BLaER1 (cell line): Measurements from ENCODE around the gene GALNT16.
"Not testable (repeated sequence)": the region's sequence is repeated elsewhere in the genome, so short reads cannot be mapped to it uniquely, and the experiment has no call there.

Source experiments
- H3K27ac ChIP-seq: shearing (Covaris generic); formaldehyde crosslinking; 2 replicates; pipeline ENCODE4 v1.8.1; 2022
- H3K27me3 ChIP-seq: shearing (Covaris generic); formaldehyde crosslinking; 2 replicates; pipeline ENCODE4 v1.8.1; 2022
- H3K36me3 ChIP-seq: shearing (Covaris generic); formaldehyde crosslinking; 2 replicates; pipeline ENCODE4 v1.8.1; 2022
- H3K4me1 ChIP-seq: shearing (Covaris generic); formaldehyde crosslinking; 2 replicates; pipeline ENCODE4 v1.8.1; 2022
- H3K4me2 ChIP-seq: shearing (Covaris generic); formaldehyde crosslinking; 2 replicates; pipeline ENCODE4 v1.8.1; 2022
- H3K4me3 ChIP-seq: shearing (Covaris generic); formaldehyde crosslinking; 2 replicates; pipeline ENCODE4 v1.8.1; 2022
- H3K9ac ChIP-seq: shearing (Covaris generic); formaldehyde crosslinking; 2 replicates; pipeline ENCODE4 v1.8.1; 2022
- H3K9me3 ChIP-seq: shearing (Covaris generic); formaldehyde crosslinking; 2 replicates; pipeline ENCODE4 v1.8.1; 2022
- H4K20me1 ChIP-seq: shearing (Covaris generic); formaldehyde crosslinking; 2 replicates; pipeline ENCODE4 v1.8.1; 2022
- Cebpa-rat ChIP-seq: shearing (Covaris generic); IDR thresholded peaks from 2 replicates; pipeline ENCODE4 v1.8.1; 2022

GALNT16 gene

DNA sequence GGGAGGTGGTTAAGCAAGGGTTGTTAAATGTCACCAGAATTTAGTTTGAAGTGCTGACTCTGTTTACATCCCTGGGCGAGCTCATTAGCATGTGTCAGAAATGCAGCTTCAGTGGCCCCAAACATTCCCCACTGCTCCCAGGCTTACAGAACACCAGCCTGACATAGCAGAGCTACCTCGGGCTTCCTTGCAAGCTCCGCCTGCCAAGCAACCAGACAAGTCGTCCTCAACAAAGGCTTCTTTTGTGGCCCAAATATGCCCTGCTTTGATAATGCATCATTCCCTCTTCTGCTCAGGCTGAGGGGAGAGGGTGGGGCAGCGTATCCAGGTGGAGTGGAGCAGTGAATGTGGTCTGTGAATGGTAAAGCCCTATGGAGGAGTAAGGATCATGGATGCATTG, 110.1 kb downstream of the GALNT16 start:
- H3K27ac ChIP-seq, result no peak overlapping the region
- no peaks in the 10 kb centered on the region for H3K4me1 ChIP-seq
- H3K9me3 ChIP-seq, result 0 out of 2 replicates have a peak, but pooled peaks cover 2% of the 10 kb centered on the region
- H3K36me3 ChIP-seq, result peaks cover 37% of the 10 kb centered on the region
- no peak overlapping the region for H3K4me3 ChIP-seq
- H3K9ac ChIP-seq, result no peak overlapping the region
- H4K20me1 ChIP-seq, result no peaks in the 10 kb centered on the region
- TF ChIP-seq Cebpa-rat, result no peak
- no peak overlapping the region for H3K4me2 ChIP-seq
- no peaks in the 10 kb centered on the region for H3K27me3 ChIP-seq

DNA sequence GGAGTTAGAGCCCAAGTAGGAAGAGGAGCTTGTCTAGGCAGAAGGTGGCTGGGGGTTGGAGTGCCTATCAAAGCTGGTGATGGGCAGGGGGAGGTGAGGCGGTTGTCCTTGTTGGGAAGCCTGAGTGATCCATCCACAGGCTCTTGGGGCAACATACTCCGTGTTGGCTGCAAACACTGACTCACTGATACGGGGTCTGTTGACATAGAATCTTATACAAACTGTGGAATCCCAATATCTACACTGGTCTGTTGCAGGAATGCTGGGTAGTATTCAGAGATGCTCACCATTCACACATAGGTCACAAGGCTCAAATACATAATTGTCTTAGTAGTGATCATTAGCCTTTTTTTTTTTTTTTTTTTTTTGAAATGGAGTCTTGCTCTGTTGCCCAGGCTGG, 112.2 kb downstream of the GALNT16 start:
- no peak for TF ChIP-seq Cebpa-rat
- H4K20me1 ChIP-seq, result peaks cover 6% of the 10 kb centered on the region; the same call in 1 of the 2 replicates
- H3K27me3 ChIP-seq, result no peaks in the 10 kb centered on the region
- H3K9me3 ChIP-seq, result peaks cover 23% of the 10 kb centered on the region
- peaks cover 58% of the 10 kb centered on the region for H3K36me3 ChIP-seq
- no peak overlapping the region for H3K4me2 ChIP-seq
- H3K9ac ChIP-seq, result no peak overlapping the region
- no peak overlapping the region for H3K27ac ChIP-seq
- no peak overlapping the region for H3K4me3 ChIP-seq
- no peaks in the 10 kb centered on the region for H3K4me1 ChIP-seq

DNA sequence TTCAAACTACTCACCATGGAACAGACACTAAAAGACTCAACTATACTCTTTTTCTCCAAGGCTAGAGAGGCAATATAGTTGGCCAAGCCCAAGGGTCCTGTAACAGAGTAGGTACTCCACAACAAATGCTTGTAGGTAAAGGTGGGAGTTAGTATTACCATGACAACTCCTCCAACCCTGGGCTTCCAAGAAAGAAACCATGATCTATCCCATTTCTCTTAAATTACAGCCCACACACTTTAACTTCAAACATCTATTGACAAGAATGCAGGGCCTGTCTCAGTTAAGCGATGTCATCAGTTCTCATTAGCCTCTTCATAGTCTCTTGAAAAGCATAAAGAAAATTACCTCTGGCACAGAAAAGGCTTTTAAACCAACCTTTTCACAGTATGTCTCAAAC, 113.1 kb downstream of the GALNT16 start:
- no peaks in the 10 kb centered on the region for H3K4me1 ChIP-seq
- peaks cover 23% of the 10 kb centered on the region for H3K9me3 ChIP-seq
- H3K4me3 ChIP-seq, result no peak overlapping the region
- peaks cover 15% of the 10 kb centered on the region; the same call in 1 of the 2 replicates for H4K20me1 ChIP-seq
- no peak overlapping the region for H3K27ac ChIP-seq
- peaks cover 67% of the 10 kb centered on the region for H3K36me3 ChIP-seq
- H3K27me3 ChIP-seq, result no peaks in the 10 kb centered on the region
- no peak overlapping the region for H3K4me2 ChIP-seq
- no peak for TF ChIP-seq Cebpa-rat
- H3K9ac ChIP-seq, result no peak overlapping the region

DNA sequence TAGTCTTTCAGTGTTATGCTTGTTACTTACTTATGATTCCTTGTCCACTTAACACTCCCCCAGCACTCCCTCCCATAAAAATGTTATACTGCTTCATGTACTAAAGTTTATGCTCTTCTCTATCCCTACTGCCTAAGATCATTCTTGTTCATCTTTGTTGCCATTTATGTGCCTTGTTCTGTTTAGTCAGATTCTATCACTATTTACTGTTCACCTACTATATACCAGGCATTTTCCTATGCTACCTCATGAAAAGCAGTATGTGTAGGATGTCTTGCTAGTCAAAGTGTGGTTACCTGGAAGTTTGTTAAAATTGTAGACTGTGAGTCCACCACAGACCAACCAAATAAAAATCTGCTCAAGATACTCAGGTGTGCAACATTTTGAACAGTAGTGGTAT, 114.3 kb downstream of the GALNT16 start:
- H3K4me1 ChIP-seq, result no peaks in the 10 kb centered on the region
- H3K9ac ChIP-seq, result no peak overlapping the region
- H3K27me3 ChIP-seq, result no peaks in the 10 kb centered on the region
- H3K4me3 ChIP-seq, result no peak overlapping the region
- peaks cover 79% of the 10 kb centered on the region for H3K36me3 ChIP-seq
- H3K9me3 ChIP-seq, result peaks cover 23% of the 10 kb centered on the region
- no peak for TF ChIP-seq Cebpa-rat
- H4K20me1 ChIP-seq, result peaks cover 25% of the 10 kb centered on the region; the same call in 1 of the 2 replicates
- H3K4me2 ChIP-seq, result no peak overlapping the region
- H3K27ac ChIP-seq, result no peak overlapping the region

DNA sequence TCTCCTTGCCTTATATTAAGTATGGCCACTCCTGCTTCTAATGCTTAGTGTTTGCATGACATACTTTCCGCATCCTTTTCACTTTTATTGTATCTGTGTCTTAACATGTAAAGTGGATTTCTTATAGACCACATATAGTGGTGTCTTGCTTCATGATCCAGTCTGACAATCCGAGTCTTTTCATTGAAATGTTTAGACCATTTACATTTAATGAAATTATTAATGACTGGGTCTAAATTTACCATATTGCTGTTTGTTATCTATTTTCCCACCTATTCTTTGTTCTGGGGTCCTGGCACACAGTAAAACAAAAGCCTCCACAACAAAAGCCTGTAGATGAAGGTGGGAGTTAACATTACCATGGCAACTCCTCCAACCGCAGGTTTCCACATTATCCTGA, 115.2 kb downstream of the GALNT16 start:
- H3K9me3 ChIP-seq, result peaks cover 23% of the 10 kb centered on the region
- H4K20me1 ChIP-seq, result peaks cover 34% of the 10 kb centered on the region
- H3K4me3 ChIP-seq, result no peak overlapping the region
- H3K9ac ChIP-seq, result no peak overlapping the region
- H3K4me1 ChIP-seq, result no peaks in the 10 kb centered on the region
- no peaks in the 10 kb centered on the region for H3K27me3 ChIP-seq
- no peak for TF ChIP-seq Cebpa-rat
- no peak overlapping the region for H3K4me2 ChIP-seq
- no peak overlapping the region for H3K27ac ChIP-seq
- peaks cover 81% of the 10 kb centered on the region for H3K36me3 ChIP-seq

DNA sequence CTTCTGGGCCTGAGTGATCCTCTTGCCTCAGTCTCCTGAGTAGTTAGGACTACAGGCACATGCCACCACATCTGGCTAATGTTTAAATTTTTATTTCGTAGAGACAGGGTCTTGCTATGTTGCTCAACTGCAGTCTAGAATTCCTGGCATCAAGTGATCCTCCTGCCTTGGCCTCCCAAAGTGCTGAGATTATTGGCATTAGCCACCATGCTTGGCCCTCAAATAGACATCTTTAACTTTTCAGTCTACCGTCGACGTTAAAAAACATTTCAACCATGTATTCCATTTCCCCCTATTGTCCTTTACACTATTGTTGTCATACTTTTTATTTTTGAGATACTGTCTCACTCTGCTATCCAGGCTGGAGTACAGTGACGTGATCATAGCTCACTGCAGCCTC, 115.8 kb downstream of the GALNT16 start:
- TF ChIP-seq Cebpa-rat, result no peak

DNA sequence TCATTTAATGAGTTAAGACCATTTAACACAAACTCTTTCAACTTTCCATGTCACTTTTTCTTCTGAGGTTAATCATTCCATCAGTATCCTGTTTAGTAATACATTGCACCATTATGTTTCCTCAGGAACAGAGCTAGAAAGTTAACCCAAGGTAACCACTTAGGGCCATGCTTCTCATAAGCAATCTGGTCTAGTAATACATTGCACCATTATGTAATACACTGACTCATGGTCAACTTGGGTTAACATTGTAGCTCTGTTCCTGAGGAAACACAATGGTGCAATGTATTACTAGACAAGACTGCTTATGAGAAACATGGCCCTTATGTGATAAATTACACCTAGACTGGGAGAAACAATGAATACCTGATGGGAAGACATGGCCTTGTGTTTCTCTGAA, 116.5 kb downstream of the GALNT16 start:
- no peaks in the 10 kb centered on the region for H3K27me3 ChIP-seq
- no peak overlapping the region for H3K9ac ChIP-seq
- peaks cover 47% of the 10 kb centered on the region for H4K20me1 ChIP-seq
- H3K36me3 ChIP-seq, result peaks cover 94% of the 10 kb centered on the region
- peaks cover 23% of the 10 kb centered on the region for H3K9me3 ChIP-seq
- no peak overlapping the region for H3K4me2 ChIP-seq
- TF ChIP-seq Cebpa-rat, result no peak
- no peak overlapping the region for H3K4me3 ChIP-seq
- no peaks in the 10 kb centered on the region for H3K4me1 ChIP-seq
- no peak overlapping the region for H3K27ac ChIP-seq

More for the DNA sequence above, 115.8 kb downstream of the GALNT16 start:
- Histone ChIP-seq H3K27me3 (no peaks in the 10 kb centered on the region), H3K36me3 (peaks cover 86% of the 10 kb centered on the region), H4K20me1 (peaks cover 40% of the 10 kb centered on the region), H3K9me3 (peaks cover 23% of the 10 kb centered on the region), H3K27ac (no peak overlapping the region), H3K9ac (no peak overlapping the region), H3K4me3 (no peak overlapping the region), H3K4me1 (no peaks in the 10 kb centered on the region), H3K4me2 (no peak overlapping the region)

DNA sequence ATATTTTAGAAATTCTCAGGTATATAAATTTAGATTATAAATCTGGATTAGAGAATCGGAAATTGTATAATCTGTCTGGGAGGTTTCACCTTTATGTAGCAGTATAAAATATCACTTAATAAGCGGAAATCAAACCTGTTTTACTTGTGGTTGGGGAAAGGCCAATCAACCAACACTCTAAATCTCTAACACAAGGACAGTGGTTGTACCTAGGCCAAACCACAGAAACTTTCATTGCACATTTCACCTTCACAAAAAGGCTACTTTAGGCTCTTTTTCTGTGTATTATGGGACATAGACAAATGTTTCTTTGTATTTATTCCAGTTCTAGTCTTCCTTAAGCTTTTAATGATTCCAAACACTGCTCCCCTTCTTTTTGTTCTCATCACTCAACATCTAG, 118.3 kb downstream of the GALNT16 start:
- peaks cover 65% of the 10 kb centered on the region for H4K20me1 ChIP-seq
- H3K27ac ChIP-seq, result no peak overlapping the region
- TF ChIP-seq Cebpa-rat, result no peak
- no peak overlapping the region for H3K4me2 ChIP-seq
- no peaks in the 10 kb centered on the region for H3K27me3 ChIP-seq
- H3K4me1 ChIP-seq, result no peaks in the 10 kb centered on the region
- H3K36me3 ChIP-seq, result peaks cover 96% of the 10 kb centered on the region
- H3K9ac ChIP-seq, result no peak overlapping the region
- H3K9me3 ChIP-seq, result peaks cover 23% of the 10 kb centered on the region
- no peak overlapping the region for H3K4me3 ChIP-seq

DNA sequence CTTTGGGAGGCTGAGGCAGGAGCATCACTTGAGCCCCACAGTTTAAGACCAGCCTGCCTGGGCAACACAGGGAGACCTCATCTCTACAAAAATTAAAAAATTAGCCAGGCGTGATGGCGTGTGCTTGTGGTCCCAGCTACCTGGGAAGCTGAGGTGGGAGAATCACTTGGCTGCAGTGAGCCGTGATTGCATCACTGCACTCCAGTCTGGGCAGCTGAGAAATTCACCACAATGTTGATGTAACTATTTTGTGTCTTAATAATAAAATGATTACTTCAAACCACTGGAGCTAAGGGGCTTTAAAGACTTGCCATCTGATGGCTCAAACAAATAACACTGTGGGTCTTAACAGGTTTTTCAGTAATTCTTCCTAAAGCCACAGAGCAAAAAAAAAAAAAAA, 127.4 kb downstream of the GALNT16 start:
- Histone ChIP-seq H3K4me3 (no peak overlapping the region), H4K20me1 (peaks cover 100% of the 10 kb centered on the region), H3K9ac (no peak overlapping the region), H3K27ac (no peak overlapping the region), H3K4me2 (no peak overlapping the region), H3K4me1 (no peaks in the 10 kb centered on the region), H3K9me3 (no peaks in the 10 kb centered on the region), H3K36me3 (peaks cover 99% of the 10 kb centered on the region), H3K27me3 (no peaks in the 10 kb centered on the region)
- no peak for TF ChIP-seq Cebpa-rat

DNA sequence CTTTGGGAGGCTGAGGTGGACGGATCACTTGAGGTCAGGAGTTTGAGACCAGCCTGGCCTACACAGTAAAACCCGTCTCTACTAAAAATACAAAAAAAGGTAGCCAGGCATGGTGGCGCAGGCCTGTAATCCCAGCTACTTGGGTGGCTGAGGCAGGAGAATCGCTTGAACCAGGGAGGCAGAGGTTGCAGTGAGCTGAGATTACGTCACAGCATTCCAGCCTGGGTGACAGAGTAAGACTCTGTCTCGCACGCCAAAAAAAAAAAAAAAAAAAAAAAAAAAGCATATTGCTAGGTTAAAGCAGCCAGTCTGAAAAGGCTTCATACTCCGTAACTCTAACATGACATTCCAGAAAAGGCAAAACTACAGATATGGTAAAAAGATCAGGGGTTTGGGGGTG, 131.4 kb downstream of the GALNT16 start:
- H3K4me1 ChIP-seq, result peaks cover 20% of the 10 kb centered on the region
- not testable (repeated sequence) for H3K9me3 ChIP-seq, H3K9ac ChIP-seq, H3K4me2 ChIP-seq, H3K27me3 ChIP-seq, H3K4me3 ChIP-seq, H3K27ac ChIP-seq
- peaks cover 100% of the 10 kb centered on the region for H4K20me1 ChIP-seq
- peaks cover 99% of the 10 kb centered on the region for H3K36me3 ChIP-seq

DNA sequence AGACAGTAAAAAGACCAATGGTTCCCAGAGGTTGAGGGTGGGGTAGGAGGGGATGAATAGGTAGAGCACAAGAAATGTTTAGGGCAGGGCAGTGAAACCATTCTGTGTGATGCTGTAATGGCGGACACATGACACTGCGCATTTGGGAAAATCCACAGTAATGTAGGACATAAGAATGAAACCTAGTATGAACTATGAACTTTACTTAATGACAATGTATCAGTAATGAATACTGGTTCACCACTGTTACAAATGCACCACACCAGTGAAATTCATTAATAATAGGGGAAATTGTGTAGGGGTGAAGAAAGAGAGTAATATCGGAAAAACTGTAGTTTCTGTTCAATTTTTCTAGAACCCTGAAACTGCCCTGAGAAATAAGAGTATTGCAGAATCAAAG, 132.5 kb downstream of the GALNT16 start:
- peaks cover 28% of the 10 kb centered on the region for H3K4me1 ChIP-seq
- no peak overlapping the region for H3K9ac ChIP-seq
- no peak for TF ChIP-seq Cebpa-rat
- H3K4me3 ChIP-seq, result no peak overlapping the region
- H3K4me2 ChIP-seq, result no peak overlapping the region
- H3K36me3 ChIP-seq, result peaks cover 90% of the 10 kb centered on the region
- peaks cover 100% of the 10 kb centered on the region for H4K20me1 ChIP-seq
- H3K27ac ChIP-seq, result no peak overlapping the region
- no peaks in the 10 kb centered on the region for H3K27me3 ChIP-seq
- H3K9me3 ChIP-seq, result no peaks in the 10 kb centered on the region
